Activated CD8-positive, alpha-beta memory T cell treated with anti-CD3 and anti-CD28 coated beads for 1 hour (primary cell): Measurements from ENCODE around the gene MOCS1.

Source experiments
- DNase-seq, 2 donors: peaks; one replicate each; pipeline ENCODE4 v3.0.0-alpha.2; 2020; ENCODE audit warnings: low read depth in 1 of 2; ENCODE audit errors: extremely low read depth in 1 of 2

Gene MOCS1

GRCh38 chr6:39904946-39905639 is 29.2 kb downstream of the MOCS1 start:
- DNase-seq = no peak

GRCh38 chr6:39903656-39904055 is 30.6 kb downstream of the MOCS1 start:
- DNase-seq = no peak

GRCh38 chr6:39902786-39903465 is 31.3 kb downstream of the MOCS1 start:
- no peak for DNase-seq

- DNase-seq = no peak
These were observed 32.1 kb downstream of the MOCS1 start for GRCh38 chr6:39902136-39902535.

- no peak for DNase-seq
These were observed 32.6 kb downstream of the MOCS1 start for GRCh38 chr6:39901670-39902069.

GRCh38 chr6:39901116-39901655 is 33.1 kb downstream of the MOCS1 start:
- no peak for DNase-seq

GRCh38 chr6:39899554-39900295 is 34.5 kb downstream of the MOCS1 start:
- no peak for DNase-seq

- no peak for DNase-seq
These were observed 35.6 kb downstream of the MOCS1 start for GRCh38 chr6:39898625-39899024.

GRCh38 chr6:39897698-39898097 is 36.6 kb downstream of the MOCS1 start:
- DNase-seq = no peak

- DNase-seq = no peak
These were observed 37.6 kb downstream of the MOCS1 start for GRCh38 chr6:39896701-39897100.

GRCh38 chr6:39893286-39893685 is 41.0 kb downstream of the MOCS1 start:
- no peak for DNase-seq

- no peak for DNase-seq
These were observed 41.7 kb downstream of the MOCS1 start for GRCh38 chr6:39892490-39893129.

- no peak for DNase-seq
These were observed 42.3 kb downstream of the MOCS1 start for GRCh38 chr6:39891976-39892375.

GRCh38 chr6:39891353-39891752 is 42.9 kb downstream of the MOCS1 start:
- no peak for DNase-seq

- DNase-seq = no peak
These were observed 45.0 kb downstream of the MOCS1 start for GRCh38 chr6:39889229-39889628.

GRCh38 chr6:39887692-39888450 is 46.4 kb downstream of the MOCS1 start:
- DNase-seq = no peak

- DNase-seq = no peak
These were observed 47.4 kb downstream of the MOCS1 start for GRCh38 chr6:39886871-39887270.

GRCh38 chr6:39885691-39886090 is 48.6 kb downstream of the MOCS1 start:
- DNase-seq = no peak

GRCh38 chr6:39884696-39885095 is 49.6 kb downstream of the MOCS1 start:
- no peak for DNase-seq

- no peak for DNase-seq
These were observed 51.7 kb downstream of the MOCS1 start for GRCh38 chr6:39882531-39882899.
